Activated CD8-positive, alpha-beta memory T cell treated with anti-CD3 and anti-CD28 coated beads for 4 hours (primary cell): ENCODE measurements around the gene C5orf63.
"Not testable (repeated sequence)": the region's sequence is repeated elsewhere in the genome, so short reads cannot be mapped to it uniquely, and the experiment has no call there.

Source experiments
- DNase-seq, 2 donors: peaks; one replicate each; pipeline ENCODE4 v3.0.0-alpha.2; 2020; ENCODE audit warnings: low read depth in 2 of 2

C5orf63 gene

DNA sequence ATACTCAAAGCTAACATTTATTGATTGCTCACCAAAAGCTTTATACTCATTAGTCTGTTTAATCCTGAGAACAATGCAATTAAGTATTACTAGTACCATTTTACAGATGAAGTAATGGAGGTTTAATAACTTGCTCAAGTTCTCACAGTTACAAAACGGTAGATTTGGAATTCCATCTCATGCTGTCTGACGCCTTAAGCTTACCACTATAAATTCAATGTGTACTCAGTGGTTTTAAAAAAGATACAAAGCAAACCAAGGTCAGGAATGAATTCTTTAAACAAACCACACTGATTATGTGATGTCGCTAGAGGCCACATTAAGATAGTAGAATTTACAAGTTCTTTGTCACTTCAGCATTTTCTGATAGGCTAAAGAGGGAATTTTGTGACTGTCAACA, 1.2 kb upstream of the C5orf63 start:
- no peak for DNase-seq

- DNase-seq = no peak
These were observed 3.1 kb downstream of the C5orf63 start for GRCh38 chr5:127070243-127070642.

DNA sequence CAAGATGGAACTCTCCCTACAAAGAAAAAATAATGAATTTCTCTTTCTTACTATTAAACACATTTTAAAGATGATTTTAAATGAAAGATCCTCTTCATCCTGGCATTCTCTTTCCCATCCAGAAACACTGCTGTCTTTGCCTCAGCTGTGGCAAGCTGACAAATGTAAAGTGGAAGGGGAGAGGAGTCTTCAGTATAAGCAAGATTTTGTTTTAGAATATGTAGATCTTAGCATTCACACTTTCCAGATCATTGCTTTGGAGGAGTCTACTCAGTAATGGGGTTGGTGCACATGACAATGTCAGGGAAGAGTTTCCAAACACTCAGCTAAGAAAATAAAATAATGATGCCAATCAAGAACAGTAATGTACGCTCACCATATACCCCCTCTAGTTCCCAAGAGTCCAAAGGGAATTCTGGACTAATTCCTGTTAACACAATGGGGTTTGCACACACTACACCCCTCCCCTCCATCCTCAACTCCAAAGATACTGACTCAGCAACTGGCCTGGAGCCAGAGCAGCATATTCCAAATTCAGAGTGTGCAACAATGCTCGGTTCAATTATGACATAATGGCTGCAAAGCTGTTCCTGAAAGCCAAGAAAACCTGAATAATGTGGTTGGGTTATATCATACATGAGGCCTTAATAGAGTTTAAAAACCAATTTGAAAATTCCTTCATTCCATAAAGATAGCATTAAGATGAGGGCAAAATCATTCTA, 4.6 kb downstream of the C5orf63 start:
- no peak for DNase-seq

DNA sequence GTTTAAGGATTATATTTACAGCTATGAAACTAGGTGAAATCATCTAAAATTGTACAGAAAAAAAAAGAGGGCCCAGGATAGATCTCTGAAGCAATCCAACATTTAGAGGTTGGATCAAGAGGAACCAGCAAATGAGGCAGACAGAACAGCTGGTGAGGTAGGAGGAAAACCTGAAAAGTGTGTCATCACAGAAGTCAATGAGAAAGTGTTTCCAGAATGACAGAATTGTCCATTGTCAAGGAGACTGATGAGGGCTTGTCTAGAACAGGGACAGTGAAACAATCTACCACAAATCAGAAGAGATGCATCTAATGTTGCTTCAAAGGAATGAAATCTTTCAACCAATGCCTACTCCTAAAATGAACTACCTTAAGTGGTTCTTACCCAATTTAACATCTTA, 6.6 kb downstream of the C5orf63 start:
- DNase-seq = no peak

DNA sequence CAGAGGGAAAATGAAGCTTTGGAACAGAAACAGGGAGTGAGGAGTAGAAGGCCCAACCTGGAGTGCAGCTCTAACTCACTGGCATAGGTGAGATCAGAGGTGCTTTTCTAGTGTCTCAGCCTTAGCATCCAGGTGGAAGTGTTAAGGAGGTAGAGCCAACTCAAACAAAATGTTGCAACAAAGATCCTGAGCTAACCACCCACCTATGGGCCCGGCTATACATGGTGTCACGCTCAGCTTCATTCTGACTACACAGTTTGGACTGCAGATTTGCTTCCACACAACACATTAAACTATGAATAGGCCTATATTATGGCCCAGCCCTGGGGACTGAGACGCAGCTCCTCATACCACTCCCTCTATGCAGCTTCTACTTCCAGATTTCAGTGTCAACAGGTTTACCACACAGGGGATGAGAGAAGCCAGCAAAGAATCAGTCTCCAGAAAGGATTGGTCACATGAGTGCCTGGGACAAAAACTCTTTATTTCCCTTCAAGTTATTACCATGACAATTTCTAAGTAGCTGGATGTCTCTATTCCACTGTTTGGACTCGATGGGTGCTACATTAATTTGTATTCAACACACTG, 9.0 kb downstream of the C5orf63 start:
- no peak for DNase-seq

DNA sequence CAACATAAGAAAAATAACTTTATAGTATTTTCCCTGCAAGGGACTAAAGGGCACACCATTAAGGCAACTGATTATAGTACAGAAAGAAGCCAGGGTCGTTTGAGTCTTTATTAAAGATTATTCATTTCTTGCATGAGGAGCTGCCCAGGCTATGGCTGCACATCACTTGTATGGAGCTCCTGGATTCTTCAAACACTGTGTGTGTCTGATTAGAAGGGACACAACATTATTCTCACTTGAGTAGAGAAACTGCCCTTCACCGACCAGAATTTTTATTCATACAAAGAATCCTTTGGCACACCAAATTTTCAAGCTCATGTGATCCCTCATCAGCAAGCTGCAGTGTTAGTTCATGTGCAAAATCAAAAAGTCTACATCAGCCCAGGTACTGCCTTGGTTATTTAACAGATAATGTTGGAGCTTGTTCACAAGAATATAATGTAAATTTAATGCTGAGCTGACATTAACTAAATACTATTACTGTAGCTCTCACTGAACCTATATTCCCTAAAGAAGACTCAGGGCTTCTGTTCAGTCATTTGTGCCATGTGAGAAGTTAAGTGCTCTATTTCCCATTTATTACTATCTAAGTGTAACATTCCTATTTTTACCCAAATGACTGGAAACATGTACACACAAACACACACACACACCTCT, 9.9 kb downstream of the C5orf63 start:
- DNase-seq = no peak

GRCh38 chr5:127061956-127062355, 11.3 kb downstream of the C5orf63 start:
- DNase-seq = no peak

- DNase-seq = no peak
These were observed 11.8 kb downstream of the C5orf63 start for GRCh38 chr5:127061537-127061936.

- no peak for DNase-seq
These were observed 12.8 kb downstream of the C5orf63 start for GRCh38 chr5:127060470-127060985.

DNA sequence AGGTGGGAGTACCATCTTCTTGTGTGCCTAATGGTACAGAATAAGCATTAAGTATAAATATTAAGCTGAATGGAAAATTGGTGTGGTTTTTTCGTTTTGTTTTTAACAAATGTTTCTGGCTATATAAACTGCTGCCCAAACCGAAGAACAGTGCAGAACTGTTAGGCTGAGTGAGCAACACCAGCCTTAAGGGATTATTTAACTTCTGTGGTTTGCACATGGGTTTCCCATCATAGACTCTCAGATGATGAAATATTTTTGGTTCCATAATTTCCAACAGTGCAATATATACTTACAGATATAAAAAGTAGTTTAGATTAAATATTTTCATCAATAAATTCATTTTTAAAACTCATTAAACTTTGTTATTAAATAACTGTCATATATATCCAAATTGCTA, 16.4 kb downstream of the C5orf63 start:
- DNase-seq = no peak

DNA sequence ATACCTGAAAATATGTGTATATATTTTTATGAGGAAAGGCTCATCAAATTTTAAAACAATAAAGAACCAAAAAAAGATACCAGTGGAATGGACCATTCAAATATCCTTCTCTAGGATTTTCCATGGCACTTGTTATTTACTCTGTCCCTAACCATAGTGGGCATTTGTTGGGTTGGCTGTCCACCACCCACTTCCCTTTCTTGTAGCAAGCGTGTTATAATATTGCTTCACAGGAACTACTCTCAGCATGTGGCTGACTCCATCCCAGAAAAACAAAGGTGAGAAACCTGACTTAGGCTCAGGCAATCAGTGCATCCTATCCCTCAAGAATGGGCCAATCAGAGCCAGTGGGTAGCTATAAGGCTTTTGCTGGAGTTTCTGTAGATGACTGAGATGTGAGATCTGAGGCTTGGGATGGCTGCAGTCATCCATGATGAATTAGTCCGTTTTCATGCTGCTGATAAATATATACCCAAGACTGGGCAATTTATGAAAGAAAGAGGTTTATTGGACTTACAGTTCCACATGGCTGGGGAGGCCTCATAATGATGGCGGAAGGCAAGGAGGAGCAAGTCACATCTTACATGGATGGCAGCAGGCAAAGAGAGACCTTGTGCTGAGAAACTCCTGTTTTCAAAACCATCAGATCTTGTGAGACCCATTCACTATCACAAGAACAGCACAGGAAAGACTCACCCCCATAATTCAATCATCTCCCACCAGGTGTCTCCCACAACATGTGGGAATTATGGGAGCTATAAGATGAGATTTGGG, 17.2 kb downstream of the C5orf63 start:
- no peak for DNase-seq

GRCh38 chr5:127053551-127053950, 19.8 kb downstream of the C5orf63 start:
- DNase-seq = not testable (repeated sequence)

GRCh38 chr5:127053049-127053448, 20.3 kb downstream of the C5orf63 start:
- DNase-seq = no peak

DNA sequence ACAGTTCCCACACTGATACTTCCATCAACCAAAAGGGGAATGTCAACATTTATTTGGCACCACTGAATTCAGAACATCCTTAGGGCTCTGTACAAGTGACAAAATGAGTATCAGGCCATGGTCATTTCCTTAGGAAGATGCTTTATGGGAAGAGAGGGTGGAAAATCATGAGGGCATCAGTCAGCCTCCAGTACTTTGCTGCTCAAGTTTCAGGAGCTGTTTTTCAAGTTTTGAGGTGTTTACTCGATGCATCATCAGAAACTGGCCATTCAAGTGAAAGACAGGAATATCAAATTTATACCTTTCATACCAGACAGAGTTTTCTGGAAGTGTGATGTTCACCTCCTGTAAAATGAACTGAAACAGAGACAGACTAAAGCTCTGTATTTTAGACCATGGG, 21.7 kb downstream of the C5orf63 start:
- no peak for DNase-seq

- no peak for DNase-seq
These were observed 26.8 kb downstream of the C5orf63 start for GRCh38 chr5:127046343-127047072.

GRCh38 chr5:127042593-127042992, 30.7 kb downstream of the C5orf63 start:
- DNase-seq = no peak

GRCh38 chr5:127041571-127041970, 31.7 kb downstream of the C5orf63 start:
- no peak for DNase-seq

- no peak for DNase-seq
These were observed 32.3 kb downstream of the C5orf63 start for GRCh38 chr5:127040796-127041520.

DNA sequence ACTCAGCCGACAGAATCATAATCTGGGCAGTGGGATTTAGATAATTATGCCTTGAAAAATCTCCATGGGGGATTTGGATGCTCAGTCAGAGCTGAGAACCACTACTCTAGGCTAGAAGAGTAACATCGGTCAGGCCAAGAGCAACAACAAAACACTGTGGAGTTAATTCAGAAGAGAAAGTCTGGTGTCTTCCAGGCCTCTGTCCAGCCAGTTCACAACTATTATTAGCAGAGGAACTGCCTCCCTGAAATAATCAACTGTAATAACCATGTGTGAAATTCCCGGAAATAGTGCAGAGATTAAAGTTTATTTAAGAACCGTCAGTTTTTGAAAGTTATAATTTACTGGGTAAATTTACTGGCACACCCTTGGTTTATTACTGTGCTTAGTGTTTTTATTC, 34.8 kb downstream of the C5orf63 start:
- DNase-seq = no peak

DNA sequence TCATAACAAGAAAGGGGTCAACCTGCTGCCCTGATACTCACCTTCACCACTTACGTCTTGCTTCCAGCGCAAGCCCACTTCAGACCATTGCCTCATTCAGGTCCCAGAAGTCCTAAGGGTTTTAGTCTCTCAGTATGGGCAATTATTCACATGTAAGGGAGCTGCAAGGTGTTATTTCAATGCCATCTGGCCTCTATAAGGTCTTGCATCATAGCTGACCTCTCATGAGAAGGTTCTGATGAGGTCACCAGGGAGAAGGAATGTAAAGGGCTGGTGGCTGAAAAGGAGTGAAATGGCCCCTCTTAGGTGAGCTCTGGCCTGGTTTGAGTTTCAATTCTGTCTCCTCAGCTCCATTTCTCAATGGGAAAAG, 41.5 kb downstream of the C5orf63 start:
- DNase-seq = no peak
